ENCODE measurements around the gene RNF227.

DNA sequence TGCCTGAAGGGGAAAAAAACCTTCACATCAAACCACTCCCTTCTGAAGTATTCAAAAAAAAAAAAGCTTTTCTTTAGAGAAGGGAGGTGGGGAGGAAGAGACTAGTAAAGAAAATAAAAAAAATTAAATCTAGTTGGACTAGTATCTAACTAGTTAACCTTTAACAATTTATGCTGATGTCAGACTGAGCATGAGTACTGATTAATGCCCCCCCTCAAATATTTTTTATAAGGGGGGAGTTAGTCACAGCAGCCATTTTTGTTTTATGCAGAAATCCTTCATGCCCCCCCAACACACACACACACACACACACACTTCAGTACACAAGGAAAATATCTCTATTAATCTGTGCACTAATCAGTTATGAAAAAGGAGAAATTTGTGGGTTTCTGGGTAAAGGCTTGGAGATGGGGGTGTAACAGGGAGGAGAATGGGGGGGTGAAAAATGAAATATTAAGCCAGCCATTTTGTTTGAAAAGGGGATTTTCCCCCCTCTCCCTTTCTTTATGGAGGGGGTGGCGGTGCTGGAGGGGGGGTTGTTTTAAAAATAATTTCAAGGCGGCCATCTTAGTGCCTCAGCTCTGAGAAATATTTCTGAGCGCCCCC lies 32.2 kb downstream of the RNF227 start:
- TF ChIP-seq POLR2A (IDR thresholded peaks at IDR 0.05; ENCODE audit: extremely low read depth, insufficient read length) (no peak), MAX (IDR thresholded peaks at IDR 0.05; ENCODE audit: low read depth, low read length) (no peak), MYC (IDR thresholded peaks at IDR 0.05; ENCODE audit: low read depth, low read length) (no peak)
- TF ChIP-seq, protein P1, sequence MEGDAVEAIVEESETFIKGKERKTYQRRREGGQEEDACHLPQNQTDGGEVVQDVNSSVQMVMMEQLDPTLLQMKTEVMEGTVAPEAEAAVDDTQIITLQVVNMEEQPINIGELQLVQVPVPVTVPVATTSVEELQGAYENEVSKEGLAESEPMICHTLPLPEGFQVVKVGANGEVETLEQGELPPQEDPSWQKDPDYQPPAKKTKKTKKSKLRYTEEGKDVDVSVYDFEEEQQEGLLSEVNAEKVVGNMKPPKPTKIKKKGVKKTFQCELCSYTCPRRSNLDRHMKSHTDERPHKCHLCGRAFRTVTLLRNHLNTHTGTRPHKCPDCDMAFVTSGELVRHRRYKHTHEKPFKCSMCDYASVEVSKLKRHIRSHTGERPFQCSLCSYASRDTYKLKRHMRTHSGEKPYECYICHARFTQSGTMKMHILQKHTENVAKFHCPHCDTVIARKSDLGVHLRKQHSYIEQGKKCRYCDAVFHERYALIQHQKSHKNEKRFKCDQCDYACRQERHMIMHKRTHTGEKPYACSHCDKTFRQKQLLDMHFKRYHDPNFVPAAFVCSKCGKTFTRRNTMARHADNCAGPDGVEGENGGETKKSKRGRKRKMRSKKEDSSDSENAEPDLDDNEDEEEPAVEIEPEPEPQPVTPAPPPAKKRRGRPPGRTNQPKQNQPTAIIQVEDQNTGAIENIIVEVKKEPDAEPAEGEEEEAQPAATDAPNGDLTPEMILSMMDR (IDR thresholded peaks at IDR 0.05; ENCODE audit: low read depth, low read length), result no peak

Measured in NB4 (cell line).